Neural progenitor cell (in vitro differentiated cells): ENCODE data around the gene SEMA4A.

Experiments
- CTCF ChIP-seq: fragments of 200-600 bp; sonication (generic); IDR thresholded peaks from 2 replicates; pipeline ENCODE4 v1.5.1; 2017; ENCODE audit warnings: antibody characterized with exemption, mild to moderate bottlenecking
- EZH2 ChIP-seq: fragments of 200-600 bp; sonication (generic); IDR thresholded peaks from 2 replicates; pipeline ENCODE4 v1.6.1; 2017; ENCODE audit warnings: antibody characterized with exemption, mild to moderate bottlenecking, moderate library complexity

- TF ChIP-seq CTCF (no peak), EZH2 (no peak)
Observed at GRCh38 chr1:156154317-156154749, 948 bp downstream of the SEMA4A start.
